Measurements from ENCODE around the gene BMPR1A.

GRCh38 chr10:86867149-86867548 lies 110.7 kb downstream of the BMPR1A start:
- TF ChIP-seq CTCF (IDR thresholded peaks at IDR 0.05) (no peak), ZFX (IDR thresholded peaks at IDR 0.05; ENCODE audit: borderline replicate concordance) (no peak)
